Measurements from ENCODE around the gene ANXA5. TPM values are rescaled to one million over a fixed set of nuclear protein-coding genes. Genes with fewer than 3 reads are reported as not detected.

Gene ANXA5
- polyA plus RNA-seq (2011; rRNA removed) (591 and 1,019 TPM in 2 replicates), polyA minus RNA-seq (2011; rRNA and poly(A)+ RNA removed) (217 and 227 TPM in 2 replicates)

DNA sequence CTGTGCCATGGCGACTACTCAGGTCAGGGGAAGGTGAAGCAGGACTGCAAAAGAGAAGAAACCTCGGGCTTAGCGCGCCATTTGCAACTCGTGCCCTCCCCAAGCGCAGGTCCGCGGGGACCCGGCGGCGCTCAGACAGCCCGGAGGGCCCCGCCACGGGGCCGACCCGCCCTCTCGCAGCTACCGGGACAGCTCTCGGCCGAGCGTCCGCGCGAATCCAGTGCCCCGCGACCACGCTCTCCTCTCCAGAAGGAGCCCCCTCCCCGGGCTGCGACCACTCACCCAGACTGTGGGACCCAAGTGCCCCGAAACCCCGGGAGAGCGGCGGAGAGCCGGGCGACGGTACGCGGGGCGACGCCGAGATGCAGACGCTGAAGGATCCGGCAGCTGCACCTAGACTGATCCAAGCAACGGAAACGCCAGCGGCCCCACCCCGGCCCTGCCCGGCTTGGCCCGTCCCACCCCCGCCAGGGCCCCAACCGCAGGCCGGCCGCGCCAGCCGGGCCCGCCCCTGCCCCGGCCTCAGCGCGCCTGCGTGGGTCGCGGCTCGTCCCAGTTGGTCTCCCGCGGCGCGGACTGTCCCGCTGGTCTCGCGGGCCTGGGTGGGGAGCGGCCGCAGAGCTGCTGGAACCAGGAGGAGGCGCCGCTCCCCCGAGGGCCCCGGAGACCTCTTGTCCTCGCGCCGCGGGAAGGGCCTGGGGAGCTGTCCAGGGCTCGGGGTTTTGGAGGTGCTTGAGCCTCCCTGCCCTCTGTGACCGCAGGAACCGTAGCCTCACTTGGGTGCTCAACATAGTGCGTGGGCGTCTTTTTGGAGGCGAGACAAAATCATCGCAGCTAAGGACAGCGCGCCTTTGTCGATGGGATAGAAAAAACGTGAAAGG lies at the start of gene ANXA5:
Gene ANXA5, minus strand, starts transcription at position 400 of the 881 bp plus-strand sequence. Its CDS starts 391 bp downstream, at position 9.
- POLR2A ChIA-PET, result interaction anchor here (0.6 to 2.1 kb wide), 4 partner anchors 15 to 44 kb away, joined by 3 to 10 read pairs (median 3); no protein-coding TSS in a partner anchor
- H3K36me3 ChIP-seq (ENCODE audit: control insufficient read depth, insufficient read depth, low read length), result no peaks in the 10 kb centered on the region
- no peaks in the 10 kb centered on the region for H3K27me3 ChIP-seq (ENCODE audit: control insufficient read depth, insufficient read depth, low read length)
- no peak for DNase-seq (ENCODE audit: low read depth)
- peak within 1 kb of the TSS; percentile 97 for H3K4me3 ChIP-seq (ENCODE audit: low read depth, low read length)
- CTCF ChIA-PET, result interaction anchor here (0.6 to 2.6 kb wide), 13 partner anchors 8 to 100 kb away, joined by 3 to 13 read pairs (median 4); no protein-coding TSS in a partner anchor
- TF ChIP-seq, protein P1, sequence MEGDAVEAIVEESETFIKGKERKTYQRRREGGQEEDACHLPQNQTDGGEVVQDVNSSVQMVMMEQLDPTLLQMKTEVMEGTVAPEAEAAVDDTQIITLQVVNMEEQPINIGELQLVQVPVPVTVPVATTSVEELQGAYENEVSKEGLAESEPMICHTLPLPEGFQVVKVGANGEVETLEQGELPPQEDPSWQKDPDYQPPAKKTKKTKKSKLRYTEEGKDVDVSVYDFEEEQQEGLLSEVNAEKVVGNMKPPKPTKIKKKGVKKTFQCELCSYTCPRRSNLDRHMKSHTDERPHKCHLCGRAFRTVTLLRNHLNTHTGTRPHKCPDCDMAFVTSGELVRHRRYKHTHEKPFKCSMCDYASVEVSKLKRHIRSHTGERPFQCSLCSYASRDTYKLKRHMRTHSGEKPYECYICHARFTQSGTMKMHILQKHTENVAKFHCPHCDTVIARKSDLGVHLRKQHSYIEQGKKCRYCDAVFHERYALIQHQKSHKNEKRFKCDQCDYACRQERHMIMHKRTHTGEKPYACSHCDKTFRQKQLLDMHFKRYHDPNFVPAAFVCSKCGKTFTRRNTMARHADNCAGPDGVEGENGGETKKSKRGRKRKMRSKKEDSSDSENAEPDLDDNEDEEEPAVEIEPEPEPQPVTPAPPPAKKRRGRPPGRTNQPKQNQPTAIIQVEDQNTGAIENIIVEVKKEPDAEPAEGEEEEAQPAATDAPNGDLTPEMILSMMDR (IDR thresholded peaks at IDR 0.05; ENCODE audit: insufficient read depth, low read depth, low read length), result peak; percentile 64

DNA sequence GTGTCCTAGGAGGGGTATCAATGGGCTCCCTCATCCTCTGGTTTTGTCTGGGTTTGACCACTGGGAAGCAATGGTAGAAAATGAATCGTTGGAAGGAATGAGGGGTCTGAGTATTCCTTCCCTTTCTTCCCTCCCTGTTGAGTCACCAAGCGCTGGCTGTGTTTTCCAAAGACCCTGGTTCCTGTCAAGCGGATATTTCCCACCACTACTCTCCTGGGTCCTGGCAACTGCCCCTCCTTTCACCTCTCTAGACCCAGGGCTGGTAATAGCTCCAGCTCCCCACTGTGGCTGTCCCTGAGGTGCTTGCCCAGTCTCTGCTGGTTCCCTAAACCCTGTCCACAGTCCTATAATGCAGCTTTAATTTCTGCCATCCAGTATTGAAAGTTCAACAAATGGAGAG lies 46.0 kb upstream of the ANXA5 start:
- DNase-seq (ENCODE audit: low read depth), result no peak
- ChIA-PET CTCF (interaction anchor here (1.4 kb wide), 1 partner anchor 372 kb away, joined by 5 read pairs; no protein-coding TSS in a partner anchor), POLR2A (no interaction called here)
- no peaks in the 10 kb centered on the region for H3K36me3 ChIP-seq (ENCODE audit: control insufficient read depth, insufficient read depth, low read length)
- H3K27me3 ChIP-seq (ENCODE audit: control insufficient read depth, insufficient read depth, low read length), result no peaks in the 10 kb centered on the region
- no peak overlapping the region for H3K4me3 ChIP-seq (ENCODE audit: low read depth, low read length)
- TF ChIP-seq, protein P1 (IDR thresholded peaks at IDR 0.05; ENCODE audit: insufficient read depth, low read depth, low read length), result no peak

DNA sequence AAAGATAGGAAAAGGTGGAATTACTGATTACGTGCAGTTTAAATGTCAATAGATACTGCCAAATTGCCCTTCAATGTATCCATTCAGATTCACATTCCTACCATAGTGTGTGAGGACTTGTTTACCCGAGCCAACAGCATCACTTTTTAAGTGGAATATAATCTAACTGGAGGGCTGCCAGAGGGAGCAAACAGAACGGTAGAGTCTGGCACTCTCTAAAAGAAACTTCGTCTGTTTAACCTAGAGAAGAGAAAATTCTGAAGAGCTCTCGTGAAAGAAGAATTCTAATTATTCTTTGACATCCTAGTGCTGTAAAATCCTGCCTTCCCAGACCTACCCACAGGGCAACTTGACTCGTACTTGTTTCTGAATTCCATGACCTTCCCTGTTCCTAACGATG lies 45.0 kb upstream of the ANXA5 start:
- no peaks in the 10 kb centered on the region for H3K36me3 ChIP-seq (ENCODE audit: control insufficient read depth, insufficient read depth, low read length)
- DNase-seq (ENCODE audit: low read depth), result no peak
- H3K27me3 ChIP-seq (ENCODE audit: control insufficient read depth, insufficient read depth, low read length), result no peaks in the 10 kb centered on the region
- CTCF ChIA-PET, result interaction anchor here (1.4 kb wide), 1 partner anchor 371 kb away, joined by 5 read pairs; no protein-coding TSS in a partner anchor
- H3K4me3 ChIP-seq (ENCODE audit: low read depth, low read length), result no peak overlapping the region
- TF ChIP-seq, protein P1 (IDR thresholded peaks at IDR 0.05; ENCODE audit: insufficient read depth, low read depth, low read length), result no peak
- POLR2A ChIA-PET, result no interaction called here

DNA sequence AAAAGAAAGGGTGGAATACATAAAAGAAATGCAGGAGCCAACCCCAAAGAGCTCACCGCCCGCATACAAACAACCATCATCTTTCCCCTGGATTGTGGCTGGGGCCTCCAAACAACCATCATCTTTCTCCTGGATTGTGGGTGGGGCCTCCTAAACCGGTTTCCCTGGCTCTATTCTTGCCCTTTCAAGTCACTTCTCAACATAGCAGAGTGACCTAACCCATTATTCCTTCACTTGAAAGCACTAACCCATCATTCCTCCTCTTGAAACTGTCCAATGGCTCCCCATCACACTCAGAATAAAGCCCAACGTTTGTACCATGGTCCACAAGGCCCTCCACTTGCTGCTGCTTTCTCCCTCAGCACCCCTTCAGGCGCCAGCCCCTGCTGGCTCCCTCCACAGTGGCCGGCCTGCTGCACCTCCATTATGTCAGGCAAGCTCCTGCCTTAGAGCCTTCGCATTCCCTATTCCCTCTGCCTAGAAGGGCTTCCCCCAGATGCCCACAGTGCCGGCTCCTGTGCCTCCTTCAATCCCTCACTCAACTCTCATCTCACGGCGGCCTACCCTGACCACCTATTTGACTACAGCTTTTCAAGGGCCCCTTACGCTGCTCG lies 44.1 kb upstream of the ANXA5 start:
- POLR2A ChIA-PET, result no interaction called here
- CTCF ChIA-PET, result interaction anchor here (2.9 kb wide), 1 partner anchor 19 kb away, joined by 8 read pairs; no protein-coding TSS in a partner anchor

More for the DNA sequence above, 44.1 kb upstream of the ANXA5 start:
- Histone ChIP-seq H3K27me3 (ENCODE audit: control insufficient read depth, insufficient read depth, low read length) (no peaks in the 10 kb centered on the region), H3K4me3 (ENCODE audit: low read depth, low read length) (no peak overlapping the region), H3K36me3 (ENCODE audit: control insufficient read depth, insufficient read depth, low read length) (no peaks in the 10 kb centered on the region)
- TF ChIP-seq, protein P1 (IDR thresholded peaks at IDR 0.05; ENCODE audit: insufficient read depth, low read depth, low read length), result no peak
- no peak for DNase-seq (ENCODE audit: low read depth)

Measured in BJ (cell line).